HG02884 (cell line): ENCODE data around the gene ZNF845.
A peak's percentile ranks its signal among the peaks of the same experiment; 100 is the strongest.
"Not testable (repeated sequence)": the region's sequence is repeated elsewhere in the genome, so short reads cannot be mapped to it uniquely, and the experiment has no call there.

ENCODE experiments used
- ATAC-seq: cut with Tn5 transposase; IDR thresholded peaks from one replicate; pipeline ENCODE4 v1.9.1; 2021; ENCODE audit warnings: mild to moderate bottlenecking, moderate library complexity; ENCODE audit not compliant: unreplicated experiment

The ZNF845 gene

DNA sequence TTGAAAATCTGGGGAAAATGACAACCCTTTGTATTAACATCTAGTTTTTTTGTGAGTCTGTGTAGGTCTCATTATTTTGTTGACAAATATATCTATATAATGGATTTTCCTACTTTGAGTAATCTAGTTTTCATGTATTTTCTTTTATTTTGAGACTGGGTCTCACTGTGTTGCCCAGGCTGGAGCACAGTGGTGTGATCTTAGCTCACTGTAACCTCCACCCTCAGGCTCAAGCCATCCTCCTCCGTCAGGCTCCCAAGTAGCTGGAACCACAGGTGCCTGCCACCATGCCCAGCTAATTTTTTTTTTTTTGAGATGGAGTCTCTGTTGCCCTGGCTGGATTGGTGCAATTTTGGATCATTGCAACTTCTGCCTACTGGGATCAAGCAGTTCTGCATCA is 41.2 kb downstream of the ZNF845 start:
- no peak for ATAC-seq

DNA sequence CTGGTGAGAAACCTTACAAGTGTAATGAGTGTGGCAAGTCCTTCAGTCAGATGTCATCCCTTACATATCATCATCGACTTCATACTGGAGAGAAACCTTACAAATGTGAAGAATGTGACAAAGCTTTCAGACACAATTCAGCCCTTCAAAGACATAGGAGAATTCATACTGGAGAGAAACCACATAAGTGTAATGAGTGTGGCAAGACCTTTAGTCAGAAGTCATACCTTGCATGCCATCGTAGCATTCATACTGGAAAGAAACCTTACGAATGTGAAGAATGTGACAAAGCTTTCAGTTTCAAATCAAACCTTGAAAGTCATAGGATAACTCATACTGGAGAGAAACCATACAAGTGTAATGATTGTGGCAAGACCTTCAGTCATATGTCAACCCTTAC is 47.8 kb downstream of the ZNF845 start:
- ATAC-seq = no peak

DNA sequence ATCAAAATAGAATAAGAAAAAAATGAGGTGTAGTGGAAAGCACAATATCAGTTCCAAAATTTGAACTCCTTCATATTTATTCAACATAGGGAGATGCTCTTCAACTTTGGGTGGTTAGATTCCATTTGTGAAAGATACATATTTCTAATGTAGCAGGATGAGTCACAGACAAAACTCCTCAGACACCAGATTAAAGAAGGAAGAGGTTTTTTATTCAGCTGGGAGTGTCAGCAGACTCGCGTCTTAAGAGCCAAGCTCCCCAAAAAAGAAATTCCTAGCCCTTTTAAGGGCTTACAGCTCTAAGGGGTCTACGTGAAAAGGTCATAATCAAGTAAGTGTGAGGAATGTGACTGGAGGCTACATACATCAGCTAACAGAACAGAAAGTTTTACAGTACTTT is 54.6 kb downstream of the ZNF845 start:
- no peak for ATAC-seq

DNA sequence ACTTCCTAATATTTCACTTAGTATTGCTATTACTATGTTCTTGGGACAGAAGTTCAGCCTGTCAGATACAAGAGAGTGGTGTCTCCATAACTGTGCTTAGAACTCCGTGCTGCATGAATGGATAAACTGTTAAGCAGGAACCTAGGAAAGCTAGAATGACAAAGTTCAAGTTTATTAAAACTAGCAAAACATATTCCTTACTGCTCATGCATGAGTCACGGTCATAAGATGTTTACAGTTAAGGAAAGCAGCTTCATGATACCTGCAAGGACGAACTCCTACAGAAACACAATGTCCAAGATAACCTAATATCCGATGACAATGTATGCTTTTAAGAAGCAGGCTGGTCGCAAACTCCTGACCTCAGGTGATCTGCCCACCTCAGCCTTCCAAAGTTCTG is 55.4 kb downstream of the ZNF845 start:
- no peak for ATAC-seq

DNA sequence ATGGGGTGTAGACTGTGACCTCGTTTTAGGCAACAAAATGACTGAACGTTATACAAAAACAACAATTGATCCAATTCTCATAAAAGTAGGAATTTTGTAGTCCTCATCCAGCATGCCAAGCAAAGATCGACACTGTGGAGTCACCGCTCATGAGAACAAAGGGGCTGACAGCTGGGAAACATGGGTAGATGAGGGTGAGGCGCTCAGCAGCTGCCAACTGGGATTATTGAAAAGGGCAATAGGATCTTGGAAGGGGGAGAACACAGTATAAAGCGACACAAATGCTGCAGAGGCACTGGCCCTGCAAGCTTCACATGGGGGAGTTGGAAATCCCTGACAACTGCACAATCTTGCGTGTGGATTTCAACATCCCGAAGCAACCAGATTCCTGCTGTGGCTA is 56.0 kb downstream of the ZNF845 start:
- ATAC-seq = no peak

DNA sequence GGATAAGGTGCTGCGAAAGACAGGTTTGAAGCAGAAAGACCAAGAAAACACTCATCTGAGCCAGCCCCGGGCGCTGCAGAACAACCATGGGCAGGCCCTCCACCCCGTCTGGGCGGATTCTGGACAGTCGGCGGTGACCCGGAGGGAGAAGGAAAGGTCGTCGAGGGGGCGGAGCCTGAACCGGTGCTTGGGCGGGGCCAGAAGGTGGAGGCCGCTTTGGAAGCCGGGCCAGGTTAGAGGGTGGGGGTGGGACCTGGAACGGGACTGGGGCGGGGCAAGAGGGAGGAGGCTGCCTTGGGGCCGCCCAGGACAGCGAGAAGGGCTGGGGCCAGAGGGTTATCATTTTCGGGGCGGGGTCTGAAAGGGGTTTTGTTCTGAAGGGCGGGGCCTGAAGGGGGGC is 56.4 kb downstream of the ZNF845 start:
- ATAC-seq = no peak

DNA sequence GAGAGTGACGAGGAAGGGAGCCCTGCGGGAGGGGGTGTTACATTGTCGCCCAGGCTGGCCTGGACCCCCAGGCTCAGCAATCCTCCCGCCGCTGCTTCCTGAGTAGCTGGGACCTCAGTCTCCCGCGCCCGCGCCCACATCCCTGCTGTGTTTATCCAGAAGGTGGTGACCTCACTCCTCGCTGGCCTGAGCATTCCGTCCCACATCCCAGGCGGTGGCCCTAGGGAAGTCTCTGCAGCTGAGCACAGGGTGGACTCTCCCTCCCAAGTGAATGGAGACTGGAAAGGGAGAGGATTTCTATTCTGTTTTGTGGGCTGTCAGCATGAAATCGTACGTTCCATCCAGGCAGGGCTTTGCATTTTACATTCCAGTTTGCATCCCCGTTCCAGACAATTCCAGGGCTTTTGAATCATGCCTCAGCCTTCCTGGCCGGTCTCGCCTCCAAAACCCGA is 61.0 kb downstream of the ZNF845 start:
- no peak for ATAC-seq

DNA sequence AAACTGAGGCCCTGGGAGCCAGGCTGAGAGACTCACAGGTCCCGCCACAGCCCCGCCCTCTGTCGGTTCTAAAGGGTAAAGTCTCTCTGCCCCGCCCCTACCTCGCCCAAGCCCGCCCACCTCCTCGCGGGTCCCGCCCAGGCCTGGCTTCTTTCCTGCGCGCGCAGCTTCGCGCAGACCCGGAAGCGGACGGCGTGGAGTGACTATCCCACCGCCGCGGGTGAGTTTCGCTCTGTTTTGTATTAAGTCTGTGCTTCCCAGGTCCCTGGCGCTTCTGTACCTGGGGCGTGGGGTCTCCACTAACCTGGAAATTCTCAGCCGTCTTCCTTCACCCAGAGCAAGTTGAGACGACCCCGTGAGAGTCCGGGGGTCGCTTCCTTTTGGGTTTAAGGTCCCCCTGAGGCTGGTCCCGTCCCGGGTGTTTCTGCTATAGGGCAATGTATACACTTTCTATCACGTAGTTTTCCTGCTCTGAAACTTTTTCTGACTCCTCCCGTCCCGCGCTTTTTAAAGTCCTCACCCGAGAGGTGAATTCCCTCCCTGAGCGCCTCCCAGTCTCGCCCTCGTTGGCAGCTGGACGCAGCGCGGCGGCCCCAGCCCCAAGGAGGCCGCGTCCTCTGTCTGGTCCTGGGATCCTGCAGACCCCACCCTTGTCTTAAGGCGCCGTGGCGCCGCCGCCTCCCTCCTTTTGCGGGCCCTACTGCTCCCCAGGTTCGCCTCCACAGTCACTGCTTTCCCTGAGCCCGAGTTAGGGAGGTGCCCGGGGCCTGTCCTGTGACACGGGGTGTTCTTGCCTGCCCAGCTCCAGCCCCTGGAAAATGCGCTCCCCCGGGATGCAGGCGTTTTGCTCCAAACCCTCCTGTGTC is 61.7 kb downstream of the ZNF845 start, which contains the start of gene ZNF765:
ZNF765 (plus strand) TSS at position 176 of the 866 bp plus-strand sequence. CDS start 2,867 bp downstream, outside the sequence.
- peak; percentile 73 for ATAC-seq

DNA sequence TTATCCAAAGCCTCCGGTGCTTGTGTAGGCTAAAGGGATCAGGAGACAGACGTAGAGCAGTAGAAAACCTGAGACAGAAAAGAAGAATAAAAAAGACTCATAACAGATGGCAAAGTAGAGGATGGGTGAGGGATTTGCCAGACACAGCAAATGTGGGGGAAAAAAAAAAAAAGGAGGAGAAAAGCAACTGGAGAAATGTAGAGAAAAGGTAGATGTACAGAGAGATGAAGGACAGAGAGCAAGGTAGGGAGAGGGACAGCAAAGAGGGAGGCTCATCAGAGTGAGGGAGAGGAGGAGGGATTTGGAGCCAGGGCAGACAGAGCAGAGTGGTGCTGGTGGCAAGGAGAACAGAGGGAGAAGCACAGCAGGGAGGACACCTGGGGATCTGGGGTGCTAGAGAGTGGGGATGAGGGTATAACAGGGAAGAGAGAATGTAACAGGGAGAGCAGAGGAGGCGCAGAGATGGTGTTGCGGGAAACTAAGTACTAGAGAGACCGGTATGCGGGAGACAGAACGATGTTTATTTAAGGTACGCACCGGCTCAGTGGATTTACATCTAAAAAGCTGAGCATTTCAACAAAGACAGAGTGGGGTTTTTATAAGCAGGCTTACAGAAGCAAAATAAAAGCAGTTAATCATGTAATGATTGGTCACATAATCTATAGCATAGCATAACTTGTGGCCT is 62.4 kb downstream of the ZNF845 start:
- ATAC-seq = not testable (repeated sequence)

DNA sequence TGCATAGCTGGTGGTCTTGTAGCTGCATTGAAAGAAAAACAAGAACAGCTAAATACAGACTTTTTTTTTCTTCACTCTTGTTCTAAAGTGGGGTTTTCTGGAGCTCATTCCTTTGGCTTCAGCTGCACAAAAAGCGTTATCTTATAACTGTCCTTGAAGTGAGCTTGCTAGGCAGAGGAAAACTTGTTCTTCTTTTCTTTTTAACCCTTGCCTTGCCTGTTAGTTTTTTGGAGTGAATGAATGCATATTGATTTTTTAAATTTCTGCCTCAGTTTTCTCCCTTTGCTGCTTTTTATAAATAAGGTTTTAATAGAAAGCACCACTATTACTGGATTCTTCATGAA is 62.9 kb downstream of the ZNF845 start:
- no peak for ATAC-seq

DNA sequence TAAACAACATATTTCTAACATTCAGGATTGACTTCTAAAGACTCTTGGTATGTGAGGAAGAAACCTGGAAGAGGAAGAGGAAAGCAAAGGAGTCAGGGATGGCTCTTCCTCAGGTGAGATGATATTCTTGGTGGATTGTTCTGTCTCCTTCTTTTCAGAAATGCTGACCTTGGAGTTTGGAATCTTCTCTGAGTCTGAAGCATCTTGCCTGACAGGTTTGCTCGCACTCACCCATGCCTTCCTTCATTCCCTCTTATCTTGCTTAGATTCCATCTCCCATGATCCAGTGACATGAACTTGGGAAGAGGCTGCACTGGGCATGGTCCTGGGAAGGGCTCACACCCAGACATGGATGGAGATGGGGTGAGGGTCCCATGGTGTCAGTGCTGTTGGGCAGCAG is 64.4 kb downstream of the ZNF845 start:
- ATAC-seq = not testable (repeated sequence)
